Cardiac muscle cell (in vitro differentiated cells and primary cell): ENCODE measurements around the gene UBA1. TPM values are rescaled to one million over a fixed set of nuclear protein-coding genes. Genes with fewer than 3 reads are reported as not detected.

Experiments used
- DNase-seq, 2 donors: peaks; one replicate each; pipeline versions ENCODE4 v3.0.0 to v3.0.0-alpha.2; 2010 to 2017; ENCODE audit warnings: low read depth in 1 of 2, low spot score in 1 of 2
- H3K27ac ChIP-seq: fragments of 200-600 bp; sonication (generic); 2 replicates; pipeline ENCODE4 v1.5.1; 2016
- H3K27me3 ChIP-seq: fragments of 200-600 bp; sonication (generic); 2 replicates; pipeline ENCODE4 v1.6.0; 2016; ENCODE audit warnings: control low read depth
- H3K36me3 ChIP-seq: fragments of 200-600 bp; sonication (generic); 2 replicates; pipeline ENCODE4 v1.5.1; 2016; ENCODE audit warnings: control low read depth
- H3K4me1 ChIP-seq: fragments of 200-600 bp; sonication (generic); 2 replicates; pipeline ENCODE4 v1.8.1; 2017; ENCODE audit warnings: low read depth, mild to moderate bottlenecking, mixed run types
- H3K4me3 ChIP-seq: fragments of 200-600 bp; sonication (generic); 2 replicates; pipeline ENCODE4 v1.5.1; 2016; ENCODE audit warnings: mild to moderate bottlenecking
- H3K9me3 ChIP-seq: fragments of 200-600 bp; sonication (generic); 2 replicates; pipeline ENCODE4 v1.5.1; 2017; ENCODE audit warnings: low read depth, mild to moderate bottlenecking, control low read depth
- polyA plus RNA-seq: library from polyadenylated mRNA; unstranded; fragments of >200 nt; fragmentation: Nextera tagmentation; extraction: Ambion mirVana; gene quantifications from 2 replicates; pipeline ENCODE4 v1.2.1, GENCODE V29; 2016
- total RNA-seq: library from RNA; depleted of rRNA; stranded (reverse); fragments of >200 nt; gene quantifications from 2 replicates; pipeline ENCODE4 v1.2.3, GENCODE V29; 2016
- TF ChIP-seq, protein P1 (sequence below): IDR thresholded peaks from 2 replicates; pipeline ENCODE4 v1.5.1; 2012; ENCODE audit warnings: low read depth, mild to moderate bottlenecking, low read length

The UBA1 gene
- 324 and 386 TPM in 2 replicates for total RNA-seq
- 280 and 319 TPM in 2 replicates for polyA plus RNA-seq

- peak within 1 kb of the TSS; percentile 91 for H3K4me3 ChIP-seq
- peaks cover 2% of the 10 kb centered on the region for H3K36me3 ChIP-seq
- H3K4me1 ChIP-seq: peaks cover 38% of the 10 kb centered on the region
- peaks cover 7% of the 10 kb centered on the region for H3K27me3 ChIP-seq
- H3K27ac ChIP-seq: peak within 1 kb of the TSS; percentile 100
- no peaks in the 10 kb centered on the region for H3K9me3 ChIP-seq
- DNase-seq: peak; percentile 95 to 99
- TF ChIP-seq, protein P1, sequence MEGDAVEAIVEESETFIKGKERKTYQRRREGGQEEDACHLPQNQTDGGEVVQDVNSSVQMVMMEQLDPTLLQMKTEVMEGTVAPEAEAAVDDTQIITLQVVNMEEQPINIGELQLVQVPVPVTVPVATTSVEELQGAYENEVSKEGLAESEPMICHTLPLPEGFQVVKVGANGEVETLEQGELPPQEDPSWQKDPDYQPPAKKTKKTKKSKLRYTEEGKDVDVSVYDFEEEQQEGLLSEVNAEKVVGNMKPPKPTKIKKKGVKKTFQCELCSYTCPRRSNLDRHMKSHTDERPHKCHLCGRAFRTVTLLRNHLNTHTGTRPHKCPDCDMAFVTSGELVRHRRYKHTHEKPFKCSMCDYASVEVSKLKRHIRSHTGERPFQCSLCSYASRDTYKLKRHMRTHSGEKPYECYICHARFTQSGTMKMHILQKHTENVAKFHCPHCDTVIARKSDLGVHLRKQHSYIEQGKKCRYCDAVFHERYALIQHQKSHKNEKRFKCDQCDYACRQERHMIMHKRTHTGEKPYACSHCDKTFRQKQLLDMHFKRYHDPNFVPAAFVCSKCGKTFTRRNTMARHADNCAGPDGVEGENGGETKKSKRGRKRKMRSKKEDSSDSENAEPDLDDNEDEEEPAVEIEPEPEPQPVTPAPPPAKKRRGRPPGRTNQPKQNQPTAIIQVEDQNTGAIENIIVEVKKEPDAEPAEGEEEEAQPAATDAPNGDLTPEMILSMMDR: peak; percentile 59
Observed at GRCh38 chrX:47193475-47194193, at the start of gene UBA1. UBA1 (plus strand) TSS chrX:47193829; CDS start chrX:47198803, 4,974 bp downstream.

DNA sequence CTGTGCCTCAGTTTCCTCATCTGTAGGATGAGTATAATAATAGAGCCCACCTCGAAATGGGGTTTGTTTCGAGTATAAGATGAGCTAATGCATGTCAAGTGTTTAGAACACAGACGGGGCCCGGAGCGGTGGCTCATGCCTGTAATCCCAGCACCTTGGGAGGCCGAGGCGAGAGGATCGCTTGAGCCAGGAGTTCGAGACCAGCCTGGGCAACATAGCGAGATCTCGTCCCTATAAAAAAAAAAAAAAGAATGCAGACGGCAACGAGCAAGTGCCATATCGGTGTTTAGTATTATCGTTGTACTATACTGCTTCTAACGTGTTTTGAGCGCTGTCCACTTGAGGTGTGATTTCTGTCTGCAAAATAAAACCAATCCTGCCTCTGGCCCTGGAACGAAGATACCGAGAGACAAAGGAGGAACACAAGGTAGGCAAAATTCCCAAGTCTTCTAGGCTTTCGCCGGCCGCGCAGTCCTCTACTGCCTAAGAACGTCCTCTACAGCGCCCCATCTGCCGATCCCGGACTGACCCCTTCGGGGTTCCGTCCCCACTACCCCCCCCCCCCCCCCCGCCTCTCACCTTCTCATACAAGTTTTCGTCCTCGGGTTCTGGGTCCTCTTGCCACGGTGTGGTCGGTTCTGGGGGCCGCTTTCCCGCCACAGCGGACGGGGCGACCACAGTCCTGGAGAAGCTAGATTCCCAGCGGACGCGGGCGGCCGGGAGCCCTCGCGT lies 49.6 kb upstream of the UBA1 start:
- TF ChIP-seq, protein P1: no peak
- Histone ChIP-seq H3K27me3 (no peaks in the 10 kb centered on the region), H3K27ac (peak overlapping the region; percentile 96), H3K36me3 (no peaks in the 10 kb centered on the region), H3K4me1 (no peaks in the 10 kb centered on the region), H3K4me3 (peak overlapping the region; percentile 71), H3K9me3 (no peaks in the 10 kb centered on the region)
- peak; percentile 23 to 44 for DNase-seq

- Histone ChIP-seq H3K27ac (peak within 1 kb of the TSS; percentile 96), H3K36me3 (no peaks in the 10 kb centered on the region), H3K4me1 (no peaks in the 10 kb centered on the region), H3K27me3 (no peaks in the 10 kb centered on the region), H3K9me3 (no peaks in the 10 kb centered on the region), H3K4me3 (peak within 1 kb of the TSS; percentile 71)
- DNase-seq: peak; percentile 94 to 97
- TF ChIP-seq, protein P1: peak; percentile 55
Observed at GRCh38 chrX:47144626-47145394, 48.8 kb upstream of the UBA1 start, which contains the start of the genes NDUFB11 and RBM10. NDUFB11 (minus strand) TSS chrX:47144702; CDS start chrX:47144679, 23 bp downstream. RBM10 (plus strand) TSS chrX:47145221; CDS start chrX:47147482, 2,261 bp downstream.

DNA sequence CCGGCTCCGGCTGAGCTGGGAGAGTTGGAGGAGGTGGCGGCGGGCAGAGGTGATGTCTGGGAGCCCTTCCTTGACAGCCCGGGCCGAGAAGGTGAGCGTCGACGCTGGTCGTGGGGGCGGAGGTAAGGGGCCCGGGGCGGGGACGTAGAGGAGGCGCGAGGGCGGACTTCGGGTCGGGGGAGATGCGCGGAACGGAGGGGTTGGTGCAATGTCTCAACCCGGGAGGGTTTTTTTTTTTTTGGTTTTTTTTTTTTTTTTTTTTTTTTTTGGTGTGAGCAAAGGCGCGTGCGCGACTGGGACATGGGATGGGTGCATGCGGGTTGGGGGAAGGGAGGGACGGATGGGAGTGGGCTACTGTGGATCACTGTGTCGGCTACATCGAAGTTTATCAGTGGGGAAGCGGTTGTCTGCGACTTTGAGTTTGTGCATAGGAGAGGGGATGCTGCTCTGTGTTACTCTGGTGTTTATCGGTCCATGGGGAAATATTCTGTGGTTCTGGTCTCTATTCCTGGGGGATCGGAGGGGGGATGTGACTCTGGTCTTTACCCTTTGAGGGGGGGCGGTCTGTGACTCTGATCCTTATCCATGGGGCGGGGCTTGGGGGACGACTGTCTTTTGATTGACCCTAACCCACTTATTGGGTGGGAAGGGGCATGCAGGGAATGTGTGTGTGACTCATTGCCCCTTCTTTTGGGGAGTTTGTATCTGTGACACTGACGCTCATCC lies 48.1 kb upstream of the UBA1 start:
- peak overlapping the region; percentile 96 for H3K27ac ChIP-seq
- no peak for DNase-seq
- H3K4me3 ChIP-seq: peak overlapping the region; percentile 71
- H3K36me3 ChIP-seq: no peaks in the 10 kb centered on the region
- H3K9me3 ChIP-seq: no peaks in the 10 kb centered on the region
- no peaks in the 10 kb centered on the region for H3K4me1 ChIP-seq
- H3K27me3 ChIP-seq: no peaks in the 10 kb centered on the region
- TF ChIP-seq, protein P1: no peak
